Urothelium cell line (cell line): ENCODE measurements around the gene TTLL9.

Experiments
- DNase-seq: peaks from one replicate; pipeline ENCODE4 v3.0.0; 2011; ENCODE audit warnings: low spot score, mixed read lengths
- FAIRE-seq: peaks from 2 replicates; lab custom pipeline; 2011; peaks lifted over from hg19 to GRCh38; lab: Jason Lieb, UNC

Gene TTLL9

GRCh38 chr20:31877684-31878083 lies 7.2 kb downstream of the TTLL9 start:
- no peak for DNase-seq
- no peak for FAIRE-seq

GRCh38 chr20:31879143-31879987 lies 8.9 kb downstream of the TTLL9 start:
- peak; percentile 79 for FAIRE-seq
- DNase-seq = peak; percentile 99

GRCh38 chr20:31881945-31882344 lies 11.5 kb downstream of the TTLL9 start:
- DNase-seq (no peak), FAIRE-seq (no peak)

- DNase-seq (no peak), FAIRE-seq (no peak)
Observed at GRCh38 chr20:31883829-31884228, 13.4 kb downstream of the TTLL9 start.

GRCh38 chr20:31890646-31891045 lies 20.2 kb downstream of the TTLL9 start:
- no peak for FAIRE-seq
- no peak for DNase-seq

GRCh38 chr20:31894980-31895675 lies 24.7 kb downstream of the TTLL9 start:
- DNase-seq = peak; percentile 37
- no peak for FAIRE-seq

- FAIRE-seq (no peak), DNase-seq (no peak)
Observed at GRCh38 chr20:31896049-31896448, 25.6 kb downstream of the TTLL9 start.

GRCh38 chr20:31897541-31897940 lies 27.1 kb downstream of the TTLL9 start:
- FAIRE-seq (no peak), DNase-seq (no peak)

GRCh38 chr20:31901615-31902014 lies 31.2 kb downstream of the TTLL9 start:
- FAIRE-seq = no peak
- DNase-seq = no peak

- FAIRE-seq = no peak
- no peak for DNase-seq
Observed at GRCh38 chr20:31903627-31904386, 33.4 kb downstream of the TTLL9 start.

GRCh38 chr20:31906001-31906400 lies 35.6 kb downstream of the TTLL9 start:
- FAIRE-seq = no peak
- no peak for DNase-seq

GRCh38 chr20:31907046-31907445 lies 36.6 kb downstream of the TTLL9 start:
- FAIRE-seq (no peak), DNase-seq (no peak)

GRCh38 chr20:31908016-31908415 lies 37.6 kb downstream of the TTLL9 start:
- FAIRE-seq (no peak), DNase-seq (no peak)

- DNase-seq (no peak), FAIRE-seq (peak; percentile 44)
Observed at GRCh38 chr20:31908424-31908823, 38.0 kb downstream of the TTLL9 start.

- DNase-seq = no peak
- FAIRE-seq = no peak
Observed at GRCh38 chr20:31909253-31910070, 39.0 kb downstream of the TTLL9 start.

- DNase-seq = no peak
- no peak for FAIRE-seq
Observed at GRCh38 chr20:31910071-31910803, 39.8 kb downstream of the TTLL9 start.

GRCh38 chr20:31913431-31914157 lies 43.2 kb downstream of the TTLL9 start:
- FAIRE-seq (no peak), DNase-seq (no peak)

- DNase-seq = no peak
- no peak for FAIRE-seq
Observed at GRCh38 chr20:31914170-31914569, 43.7 kb downstream of the TTLL9 start.
